GDM1 (cell line): ENCODE results near the gene SIPA1.
A peak's percentile ranks its signal among the peaks of the same experiment; 100 is the strongest.
"Not testable (repeated sequence)": the region's sequence is repeated elsewhere in the genome, so short reads cannot be mapped to it uniquely, and the experiment has no call there.

Experiments
- DNase-seq: peaks from one replicate; lab custom pipeline; 2025; lab: John Stamatoyannopoulos, UW

The SIPA1 gene

DNA sequence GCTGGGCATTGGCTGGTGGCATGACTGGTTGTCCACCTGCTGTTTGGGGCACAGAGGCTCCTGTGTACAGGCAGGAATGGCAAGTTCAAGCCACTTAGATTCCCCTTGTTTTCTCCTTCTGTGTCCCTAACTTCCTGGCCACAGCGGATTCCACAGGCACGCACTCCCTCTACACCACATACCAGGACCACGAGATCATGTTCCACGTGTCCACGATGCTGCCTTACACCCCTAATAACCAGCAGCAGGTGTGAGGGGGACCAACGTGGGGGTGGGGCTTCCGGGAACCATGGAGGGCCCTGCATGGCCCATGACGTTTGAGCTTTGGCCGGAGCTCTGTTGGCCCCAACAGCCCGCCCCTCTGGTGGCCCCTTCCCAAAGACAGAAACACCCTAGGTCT, 7.8 kb downstream of the SIPA1 start:
- no peak for DNase-seq

DNA sequence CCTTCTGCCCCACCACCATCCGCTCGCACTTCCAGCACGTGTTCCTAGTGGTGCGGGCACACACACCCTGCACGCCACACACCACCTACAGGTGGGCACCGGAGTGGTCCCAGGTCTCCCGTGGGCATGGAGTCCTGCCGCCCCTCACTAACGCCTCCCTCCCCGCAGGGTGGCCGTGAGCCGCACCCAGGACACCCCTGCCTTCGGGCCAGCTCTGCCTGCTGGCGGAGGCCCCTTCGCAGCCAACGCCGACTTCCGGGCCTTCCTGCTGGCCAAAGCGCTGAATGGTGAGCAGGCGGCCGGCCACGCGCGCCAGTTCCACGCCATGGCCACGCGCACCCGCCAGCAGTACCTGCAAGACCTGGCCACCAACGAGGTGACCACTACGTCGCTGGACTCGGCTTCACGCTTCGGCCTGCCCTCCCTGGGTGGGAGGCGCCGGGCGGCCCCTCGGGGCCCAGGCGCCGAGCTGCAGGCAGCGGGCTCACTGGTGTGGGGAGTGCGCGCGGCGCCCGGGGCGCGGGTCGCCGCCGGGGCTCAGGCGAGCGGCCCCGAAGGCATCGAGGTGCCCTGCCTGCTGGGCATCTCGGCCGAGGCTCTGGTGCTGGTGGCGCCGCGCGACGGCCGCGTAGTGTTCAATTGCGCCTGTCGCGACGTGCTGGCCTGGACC, 8.5 kb downstream of the SIPA1 start:
- DNase-seq: no peak

DNA sequence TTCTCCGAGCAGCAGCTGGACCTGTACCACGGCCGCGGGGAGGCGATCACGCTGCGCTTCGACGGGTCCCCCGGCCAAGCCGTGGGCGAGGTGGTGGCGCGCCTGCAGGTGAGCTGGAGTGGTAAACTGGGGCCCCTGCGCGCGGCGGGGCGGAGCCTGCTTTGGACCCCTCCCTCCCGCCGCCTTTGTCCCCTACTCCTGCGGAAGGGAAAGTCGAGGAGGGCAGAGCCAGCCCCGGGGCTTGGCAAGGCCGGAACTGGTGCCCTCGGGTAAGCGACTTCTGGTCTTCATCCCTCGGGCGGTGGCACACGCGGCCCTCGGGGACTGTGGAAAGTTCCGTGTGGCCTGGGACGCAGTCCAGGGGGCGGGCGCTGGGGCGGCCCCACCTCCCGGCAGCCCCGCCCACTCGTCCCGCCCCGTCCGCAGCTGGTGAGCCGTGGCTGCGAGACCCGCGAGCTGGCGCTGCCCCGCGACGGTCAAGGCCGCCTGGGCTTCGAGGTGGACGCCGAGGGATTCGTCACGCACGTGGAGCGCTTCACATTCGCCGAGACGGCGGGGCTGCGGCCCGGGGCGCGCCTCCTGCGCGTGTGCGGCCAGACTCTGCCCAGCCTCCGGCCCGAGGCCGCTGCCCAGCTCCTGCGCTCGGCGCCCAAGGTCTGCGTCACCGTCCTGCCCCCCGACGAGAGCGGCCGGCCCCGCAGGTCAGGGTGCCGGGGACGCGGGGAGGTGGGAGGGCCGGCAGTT, 9.2 kb downstream of the SIPA1 start:
- no peak for DNase-seq

DNA sequence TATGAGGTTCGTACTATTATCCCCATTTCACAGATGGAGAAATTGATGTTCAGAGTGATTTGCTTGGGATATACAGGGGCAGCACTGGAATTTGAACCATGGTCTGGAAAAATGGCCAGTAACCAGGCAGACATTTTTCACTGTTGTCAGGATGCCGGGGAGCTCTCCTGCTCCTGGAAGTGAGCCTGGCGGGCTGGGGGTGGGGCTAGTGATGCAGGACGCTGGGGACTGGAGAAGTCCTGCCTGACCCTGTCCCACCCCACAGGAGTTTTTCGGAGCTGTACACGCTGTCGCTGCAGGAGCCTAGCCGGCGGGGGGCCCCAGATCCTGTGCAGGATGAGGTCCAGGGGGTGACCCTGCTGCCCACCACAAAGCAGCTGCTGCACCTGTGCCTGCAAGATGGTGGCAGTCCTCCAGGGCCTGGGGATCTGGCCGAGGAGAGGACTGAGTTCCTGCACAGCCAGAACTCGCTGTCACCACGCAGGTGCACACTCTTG, 11.1 kb downstream of the SIPA1 start:
- DNase-seq: no peak

DNA sequence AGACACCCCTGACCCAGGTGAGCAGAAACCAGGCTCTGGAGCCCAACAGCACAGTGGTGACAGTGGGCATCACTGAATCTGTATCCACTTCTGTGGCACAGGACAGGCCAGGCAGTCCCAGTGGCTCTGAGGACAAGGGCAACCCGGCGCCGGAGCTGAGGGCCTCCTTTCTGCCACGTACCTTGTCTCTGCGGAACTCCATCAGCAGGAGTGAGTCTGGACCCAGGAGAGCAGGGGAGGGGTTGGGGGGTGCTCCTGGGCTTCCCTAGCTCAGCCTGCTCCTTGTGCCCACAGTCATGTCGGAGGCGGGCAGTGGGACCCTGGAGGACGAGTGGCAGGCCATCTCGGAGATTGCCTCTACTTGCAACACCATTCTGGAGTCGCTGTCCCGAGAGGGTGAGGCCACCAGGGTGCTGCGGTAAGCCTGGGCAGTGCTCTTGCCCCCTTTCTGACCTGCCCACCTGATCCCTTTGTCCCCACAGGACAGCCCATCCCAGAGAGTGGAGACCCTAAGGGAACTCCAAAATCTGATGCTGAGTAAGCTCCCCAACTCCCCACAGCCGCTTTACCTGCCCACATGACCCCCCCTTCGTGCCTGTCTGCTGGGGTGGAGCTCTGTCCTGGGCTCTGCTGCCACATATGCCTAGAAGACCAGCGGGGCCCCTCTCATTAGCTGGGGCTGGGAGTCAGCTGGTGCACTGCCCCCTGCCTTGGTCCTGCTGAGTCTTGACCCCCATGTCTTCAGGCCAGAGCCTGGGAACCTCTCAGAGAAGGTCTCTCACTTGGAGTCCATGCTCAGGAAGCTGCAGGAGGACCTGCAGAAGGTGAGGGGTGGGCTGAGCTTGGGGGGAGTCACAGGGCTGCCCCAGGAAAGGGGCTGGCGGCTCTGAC, 12.0 kb downstream of the SIPA1 start:
- DNase-seq: no peak

GRCh38 chr11:65650547-65651338, 12.8 kb downstream of the SIPA1 start:
- DNase-seq: no peak

- no peak for DNase-seq
Observed at GRCh38 chr11:65651339-65651588, 13.4 kb downstream of the SIPA1 start.

DNA sequence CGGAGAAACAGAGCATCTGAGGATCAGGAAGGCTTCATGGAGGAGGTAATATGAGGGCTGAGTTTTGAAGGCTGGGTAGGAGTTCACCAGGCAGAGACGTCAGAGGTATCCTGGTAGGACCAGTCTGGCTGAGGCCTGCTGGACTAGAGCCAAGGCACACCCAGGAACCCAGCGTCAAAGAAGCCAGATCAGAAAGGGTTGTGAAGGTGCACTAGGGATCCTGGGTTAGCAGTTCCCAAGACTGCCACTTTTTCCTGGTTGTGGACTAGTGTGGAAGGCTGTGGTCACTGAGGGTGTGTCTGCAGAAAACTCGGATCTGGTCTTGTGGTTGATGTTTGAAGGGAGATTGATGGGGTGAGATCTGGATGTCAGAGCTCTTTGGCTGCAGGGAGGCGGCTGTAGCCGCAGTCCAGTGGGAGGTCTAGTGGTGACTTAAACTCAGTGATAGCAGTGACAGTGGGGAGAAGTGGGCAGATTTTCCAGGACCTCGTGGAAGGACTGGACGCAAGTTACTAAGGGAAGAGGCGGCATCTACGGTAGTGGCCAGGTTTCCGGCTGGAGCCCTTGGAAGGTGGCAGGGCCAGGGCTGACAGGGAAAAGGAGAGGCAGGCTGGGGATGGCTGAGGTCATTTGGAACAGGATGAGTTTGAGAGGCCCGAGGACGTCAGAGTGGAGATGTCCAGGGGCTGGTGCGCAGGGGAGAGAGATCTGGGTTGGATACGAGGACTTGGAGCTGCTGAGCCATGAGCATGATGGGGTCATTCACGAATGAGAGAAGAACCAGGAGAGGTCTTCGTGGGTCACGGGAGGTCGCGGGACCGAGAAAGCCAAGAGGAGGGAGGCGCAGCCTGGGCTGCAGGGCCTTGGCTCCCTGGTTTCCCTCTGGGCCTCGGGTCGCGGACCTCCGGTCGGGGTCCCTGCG, 13.9 kb downstream of the SIPA1 start:
- no peak for DNase-seq

DNA sequence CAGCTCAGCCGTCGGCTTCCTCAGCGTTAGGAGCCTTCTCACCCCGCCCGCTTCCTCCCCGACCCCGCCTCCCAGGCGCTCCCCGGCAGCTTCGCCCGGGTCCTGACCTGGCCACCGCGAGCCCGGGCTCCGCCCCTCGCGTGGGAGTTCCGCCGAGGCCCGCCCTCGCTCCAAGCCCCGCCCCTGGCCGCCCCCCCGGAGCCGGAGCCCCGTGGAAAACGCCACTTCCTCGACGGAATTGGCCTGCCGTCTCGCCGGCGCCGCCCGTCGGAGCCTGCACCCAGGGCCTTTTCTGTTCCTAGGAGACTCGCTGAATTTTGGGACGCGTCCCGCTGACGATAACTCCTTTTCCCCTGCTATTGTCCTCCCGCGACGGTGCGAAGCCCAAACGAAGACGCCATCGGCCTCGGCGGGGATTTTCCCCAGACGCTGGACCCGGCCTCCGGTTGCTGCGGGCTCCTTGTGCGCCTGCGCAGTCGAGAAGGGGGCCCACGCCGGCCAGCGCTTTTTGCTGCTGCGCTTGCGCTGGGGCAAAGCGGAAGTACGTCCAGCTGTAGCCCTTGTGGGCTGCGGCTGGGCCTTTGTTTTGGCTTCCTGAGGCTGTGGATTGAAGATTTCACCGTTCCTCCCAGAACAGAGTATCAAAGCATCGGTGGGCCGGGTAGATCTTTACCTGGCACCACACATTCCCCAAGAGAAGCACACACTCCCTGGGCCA, 14.8 kb downstream of the SIPA1 start:
- DNase-seq: peak; percentile 92

DNA sequence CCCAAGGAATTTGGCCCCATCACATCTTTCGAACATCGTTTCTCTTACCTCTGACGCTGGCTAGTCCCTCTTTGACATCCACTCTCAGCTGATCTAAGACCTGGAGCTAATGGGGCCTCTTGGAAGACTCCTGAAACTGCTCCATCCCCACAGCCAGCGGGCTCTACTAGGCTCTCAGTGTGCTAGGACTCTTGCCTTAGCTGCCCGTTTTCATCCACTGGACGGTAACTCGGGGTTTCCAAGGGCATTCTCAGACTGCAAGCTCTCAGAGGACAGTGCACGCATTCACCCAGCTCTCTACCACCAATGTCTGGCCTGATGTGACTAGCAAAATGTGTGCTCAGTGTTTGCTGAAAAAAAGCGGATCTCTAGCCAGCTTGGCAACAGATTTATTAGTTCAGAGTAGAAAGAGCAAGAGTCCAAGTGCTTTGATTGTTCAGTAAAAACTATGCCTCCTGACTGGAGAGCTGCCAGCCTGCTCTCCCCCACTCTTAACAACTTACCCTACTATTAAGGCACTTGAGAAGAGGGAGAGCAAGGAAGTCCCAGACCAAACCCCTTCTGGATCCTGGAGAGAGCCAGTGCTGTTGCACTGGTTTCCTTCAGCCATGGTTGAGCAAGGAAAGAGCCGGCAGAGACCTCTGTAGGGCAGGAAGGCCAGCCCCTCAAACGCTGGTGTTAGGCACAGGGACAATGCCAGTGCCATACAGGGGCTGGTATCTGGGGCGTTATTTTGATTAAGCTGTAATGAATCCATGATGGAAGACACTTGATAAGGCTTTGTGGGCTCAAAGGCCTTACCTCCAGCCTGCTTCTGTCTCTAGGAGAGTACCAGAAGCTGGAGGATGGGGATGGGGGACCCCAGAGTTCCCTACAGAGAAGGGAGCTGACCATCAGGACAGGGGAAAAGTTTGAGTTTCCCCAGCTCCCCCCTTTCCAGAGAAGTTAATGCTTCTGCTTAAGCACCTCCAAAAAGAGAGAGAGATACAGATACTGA, 15.6 kb downstream of the SIPA1 start:
- DNase-seq: no peak

DNA sequence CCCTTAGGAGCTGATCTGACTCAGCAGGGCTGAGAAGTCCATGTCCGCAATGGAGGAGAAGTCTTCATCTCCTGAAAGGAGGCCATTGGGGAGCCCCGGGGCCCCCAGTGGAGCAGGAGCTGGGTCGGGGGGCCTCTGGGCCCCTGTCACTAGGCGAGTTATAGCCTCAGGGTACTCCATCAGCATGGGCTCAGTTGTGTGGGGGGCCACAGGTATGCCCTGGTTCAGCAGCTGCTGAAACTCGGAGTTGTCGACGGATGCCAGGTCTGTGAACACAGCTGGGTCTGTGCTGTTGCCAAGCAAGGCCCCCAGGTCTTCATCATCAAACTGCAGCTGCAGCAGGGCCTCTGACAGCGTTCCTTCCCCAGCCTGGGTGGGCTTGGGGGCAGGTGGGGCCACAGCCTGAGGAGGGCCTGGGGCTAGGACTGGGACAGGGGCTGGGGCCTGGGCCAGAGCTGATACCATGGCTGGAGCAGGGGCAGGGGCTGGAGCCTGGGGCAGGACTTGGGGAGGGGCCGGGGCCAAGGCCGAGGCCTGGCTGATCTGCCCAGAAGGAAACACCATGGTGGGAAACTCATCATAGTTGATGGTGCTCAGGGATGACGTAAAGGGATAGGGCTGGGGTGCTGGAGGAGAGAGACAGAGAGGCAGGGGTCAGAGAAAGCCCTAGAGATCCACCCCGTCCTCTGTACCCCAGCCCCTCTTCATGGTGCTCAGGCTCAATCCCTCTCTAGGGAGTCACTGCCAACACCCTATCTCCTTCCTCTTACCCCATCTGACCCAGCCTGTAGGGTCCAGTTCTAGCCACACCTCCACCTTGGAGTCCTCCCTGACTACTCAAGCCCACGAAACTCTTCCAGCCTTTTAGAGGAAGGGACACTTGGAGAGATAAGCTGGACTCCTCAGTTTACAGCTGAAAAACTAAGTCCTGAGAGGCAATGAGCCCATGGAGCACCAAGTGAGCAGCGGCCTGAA, 16.8 kb downstream of the SIPA1 start:
- no peak for DNase-seq

DNA sequence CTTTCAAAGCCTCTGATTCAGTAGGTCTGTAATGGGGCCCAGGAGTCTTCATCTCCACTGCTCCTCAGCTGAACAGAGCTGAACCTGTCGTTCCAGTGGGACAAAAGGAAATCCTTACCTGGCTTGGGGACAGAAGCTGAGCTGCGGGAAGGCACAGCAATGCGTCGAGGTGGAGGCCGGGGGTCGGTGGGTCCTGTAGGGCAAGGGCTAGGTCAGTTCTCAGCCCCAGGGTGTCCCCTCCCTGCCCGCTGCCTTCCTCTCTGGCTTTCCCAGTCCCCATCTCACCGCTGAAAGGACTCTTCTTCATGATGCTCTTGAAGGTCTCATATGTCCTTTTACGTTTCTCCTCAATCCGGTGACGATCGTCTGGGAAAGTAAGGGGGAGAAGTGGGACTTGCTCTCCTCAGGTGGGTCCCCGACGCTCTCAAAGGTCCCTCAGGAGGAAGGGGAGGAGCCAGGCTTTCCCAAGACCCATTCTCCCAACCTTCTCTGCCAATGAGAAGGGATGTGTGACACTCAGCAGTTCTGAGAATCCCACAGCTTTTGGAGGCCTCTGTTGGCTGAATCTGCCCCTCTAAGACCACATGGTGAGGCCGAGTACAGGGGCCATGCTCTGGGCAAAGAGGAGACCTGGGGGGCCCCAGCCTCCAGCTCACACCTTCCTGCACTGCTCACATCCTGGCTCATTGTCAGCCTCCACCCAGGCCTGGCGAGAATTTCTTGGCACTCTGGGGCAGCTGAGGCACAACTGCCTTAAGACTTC, 17.9 kb downstream of the SIPA1 start:
- DNase-seq: no peak

GRCh38 chr11:65657426-65657825, 19.5 kb downstream of the SIPA1 start:
- DNase-seq: no peak

- DNase-seq: no peak
Observed at GRCh38 chr11:65658174-65659021, 20.5 kb downstream of the SIPA1 start.

GRCh38 chr11:65660038-65660437, 22.1 kb downstream of the SIPA1 start:
- DNase-seq: no peak

GRCh38 chr11:65660908-65661307, 23.0 kb downstream of the SIPA1 start:
- DNase-seq: not testable (repeated sequence)
